ENCODE data around the gene FNIP2.
"Not testable (repeated sequence)": the region's sequence is repeated elsewhere in the genome, so short reads cannot be mapped to it uniquely, and the experiment has no call there.

Gene FNIP2

GRCh38 chr4:158786955-158787354 is 18.1 kb downstream of the FNIP2 start:
- no peak overlapping the region for H3K4me3 ChIP-seq (ENCODE audit: low read depth, low read length)
- DNase-seq (ENCODE audit: low read depth, low spot score): no peak
- POLR2A ChIA-PET: no interaction called here
- TF ChIP-seq CTCF (IDR thresholded peaks at IDR 0.05; ENCODE audit: insufficient read depth, low read length, missing control alignments): no peak
- CTCF ChIA-PET: interaction anchor here (1.0 kb wide), 1 partner anchor 11 kb away, joined by 4 read pairs; no protein-coding TSS in a partner anchor

GRCh38 chr4:158787709-158788475 is 19.1 kb downstream of the FNIP2 start:
- no peak for DNase-seq (ENCODE audit: low read depth, low spot score)
- ChIA-PET POLR2A (no interaction called here), CTCF (interaction anchor here (1.0 to 2.3 kb wide), 2 partner anchors 10 to 64 kb away, joined by 4 to 7 read pairs; no protein-coding TSS in a partner anchor)
- no peak for TF ChIP-seq CTCF (IDR thresholded peaks at IDR 0.05; ENCODE audit: insufficient read depth, low read length, missing control alignments)
- H3K4me3 ChIP-seq (ENCODE audit: low read depth, low read length): no peak overlapping the region

- ChIA-PET POLR2A (no interaction called here), CTCF (interaction anchor here (1.0 to 2.3 kb wide), 2 partner anchors 28 to 63 kb away, joined by 3 to 7 read pairs; no protein-coding TSS in a partner anchor)
- TF ChIP-seq CTCF (IDR thresholded peaks at IDR 0.05; ENCODE audit: insufficient read depth, low read length, missing control alignments): no peak
- no peak for DNase-seq (ENCODE audit: low read depth, low spot score)
- H3K4me3 ChIP-seq (ENCODE audit: low read depth, low read length): no peak overlapping the region
Observed at GRCh38 chr4:158788516-158788915, 19.7 kb downstream of the FNIP2 start.

- TF ChIP-seq CTCF (IDR thresholded peaks at IDR 0.05; ENCODE audit: insufficient read depth, low read length, missing control alignments): no peak
- ChIA-PET POLR2A (no interaction called here), CTCF (no interaction called here)
- DNase-seq (ENCODE audit: low read depth, low spot score): no peak
- H3K4me3 ChIP-seq (ENCODE audit: low read depth, low read length): no peak overlapping the region
Observed at GRCh38 chr4:158789853-158790252, 21.0 kb downstream of the FNIP2 start.

- no peak for TF ChIP-seq CTCF (IDR thresholded peaks at IDR 0.05; ENCODE audit: insufficient read depth, low read length, missing control alignments)
- ChIA-PET POLR2A (no interaction called here), CTCF (no interaction called here)
- DNase-seq (ENCODE audit: low read depth, low spot score): no peak
- no peak overlapping the region for H3K4me3 ChIP-seq (ENCODE audit: low read depth, low read length)
Observed at GRCh38 chr4:158793021-158793420, 24.2 kb downstream of the FNIP2 start.

GRCh38 chr4:158793430-158793829 is 24.6 kb downstream of the FNIP2 start:
- DNase-seq (ENCODE audit: low read depth, low spot score); H3K4me3 ChIP-seq (ENCODE audit: low read depth, low read length); CTCF ChIA-PET; POLR2A ChIA-PET: not testable (repeated sequence)
